G401.6 (cell line): ENCODE data around the gene SLC35E2B.

Experiments used
- FAIRE-seq: peaks from 2 replicates; lab custom pipeline; 2012; peaks lifted over from hg19 to GRCh38; lab: Jason Lieb, UNC

The SLC35E2B gene

DNA sequence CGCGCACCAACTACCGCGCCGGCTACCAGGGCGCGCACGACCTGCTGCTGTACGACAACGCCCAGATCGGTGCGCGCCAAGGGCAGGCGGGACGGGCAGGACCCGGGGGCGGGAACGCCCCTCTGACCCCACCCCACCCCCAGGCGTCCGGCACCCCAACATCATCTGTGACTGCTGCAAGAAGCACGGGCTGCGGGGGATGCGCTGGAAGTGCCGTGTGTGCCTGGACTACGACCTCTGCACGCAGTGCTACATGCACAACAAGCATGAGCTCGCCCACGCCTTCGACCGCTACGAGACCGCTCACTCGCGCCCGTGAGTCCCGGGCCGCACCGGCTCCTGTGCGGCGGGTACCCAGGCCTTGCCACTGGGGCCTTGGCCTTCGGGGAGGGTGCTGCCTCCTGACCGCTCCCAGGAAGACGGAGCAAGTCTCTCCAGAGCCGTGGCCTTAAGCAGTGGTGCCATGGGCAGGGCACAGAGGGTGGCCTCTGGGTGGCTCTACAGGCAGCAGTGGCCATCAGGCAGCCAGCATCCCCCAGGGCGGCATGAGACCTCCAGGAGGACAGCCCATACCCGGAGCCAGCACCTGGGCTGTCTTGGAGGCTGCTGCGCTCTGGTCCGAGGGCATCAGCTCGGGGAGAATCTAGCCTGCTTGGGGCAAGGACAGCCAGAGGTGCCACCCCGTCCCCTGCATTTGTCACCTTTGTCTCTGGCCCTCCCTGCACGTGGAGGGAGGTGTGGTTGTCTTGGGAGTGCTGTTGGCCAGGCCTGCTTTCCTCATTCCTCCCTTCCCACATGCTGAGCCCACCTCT, 68.8 kb downstream of the SLC35E2B start:
- no peak for FAIRE-seq

DNA sequence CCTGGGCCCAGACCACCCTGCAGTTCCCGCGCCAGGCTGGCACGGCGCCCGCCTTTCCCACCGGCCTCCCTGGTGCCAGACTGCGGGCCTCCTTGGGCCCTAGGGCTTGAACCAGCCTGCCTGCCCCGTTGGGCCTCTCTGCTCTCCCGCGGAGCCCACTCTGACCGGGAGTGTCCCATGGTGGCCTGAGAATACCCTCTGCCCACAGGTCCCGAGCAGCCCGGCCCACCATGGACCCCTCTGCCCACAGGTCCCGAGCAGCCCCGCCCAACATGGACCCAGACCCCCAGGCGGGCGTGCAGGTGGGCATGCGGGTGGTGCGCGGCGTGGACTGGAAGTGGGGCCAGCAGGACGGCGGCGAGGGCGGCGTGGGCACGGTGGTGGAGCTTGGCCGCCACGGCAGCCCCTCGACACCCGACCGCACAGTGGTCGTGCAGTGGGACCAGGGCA, 69.4 kb downstream of the SLC35E2B start:
- FAIRE-seq = no peak

DNA sequence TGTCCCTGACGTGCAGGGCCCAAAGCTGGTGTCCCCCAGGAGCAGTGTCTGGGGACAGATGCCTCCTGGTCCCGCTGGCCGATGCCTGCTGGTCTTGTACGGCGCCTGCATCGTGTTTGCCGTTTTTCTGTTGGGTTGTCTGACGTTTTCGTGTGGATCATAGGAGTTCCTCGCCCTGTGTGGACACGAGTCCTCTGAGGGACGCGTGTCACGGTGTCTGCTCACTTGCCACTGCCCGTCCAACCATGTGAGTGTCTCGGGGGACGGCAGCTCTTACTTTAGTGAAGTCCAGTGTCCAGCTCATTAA, 69.9 kb downstream of the SLC35E2B start:
- FAIRE-seq = no peak

DNA sequence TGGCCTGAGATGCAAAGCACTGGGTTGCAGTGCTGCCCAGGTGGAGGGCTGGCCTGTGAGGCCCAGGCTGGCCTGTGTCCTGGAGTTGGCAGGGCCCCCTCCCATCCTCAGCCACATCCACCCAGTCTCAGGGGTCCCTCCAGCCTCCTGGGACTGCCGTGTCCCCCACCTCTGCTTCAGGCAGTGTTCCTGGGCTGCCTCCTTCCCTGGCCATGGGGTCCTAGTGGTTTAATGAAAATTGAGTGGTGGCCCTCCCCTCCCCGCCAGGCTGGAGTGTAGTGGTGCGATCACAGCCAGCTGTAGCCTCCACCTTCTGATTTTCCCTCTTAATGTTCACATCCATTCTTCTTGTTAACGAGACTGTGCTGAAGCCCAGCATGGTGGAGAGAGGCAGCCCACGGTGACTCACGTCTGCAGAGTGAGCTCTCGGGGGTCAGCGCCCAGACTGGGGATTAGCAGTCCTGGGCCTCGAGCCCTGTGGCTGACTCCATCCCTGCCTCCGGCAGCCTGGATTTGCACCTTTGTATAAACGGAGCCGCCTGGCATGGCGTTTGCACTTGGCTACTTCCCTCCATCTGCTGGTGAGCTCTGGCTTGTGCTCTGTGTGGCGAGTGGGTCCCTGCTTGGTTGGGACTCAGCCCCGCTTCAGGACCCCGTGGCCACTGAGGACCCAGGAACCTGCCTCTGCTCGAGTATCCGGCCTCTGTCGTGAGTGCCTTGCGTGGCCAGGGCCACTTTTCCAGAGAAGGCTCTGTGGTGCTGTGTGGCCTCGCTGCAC, 70.4 kb downstream of the SLC35E2B start:
- no peak for FAIRE-seq

DNA sequence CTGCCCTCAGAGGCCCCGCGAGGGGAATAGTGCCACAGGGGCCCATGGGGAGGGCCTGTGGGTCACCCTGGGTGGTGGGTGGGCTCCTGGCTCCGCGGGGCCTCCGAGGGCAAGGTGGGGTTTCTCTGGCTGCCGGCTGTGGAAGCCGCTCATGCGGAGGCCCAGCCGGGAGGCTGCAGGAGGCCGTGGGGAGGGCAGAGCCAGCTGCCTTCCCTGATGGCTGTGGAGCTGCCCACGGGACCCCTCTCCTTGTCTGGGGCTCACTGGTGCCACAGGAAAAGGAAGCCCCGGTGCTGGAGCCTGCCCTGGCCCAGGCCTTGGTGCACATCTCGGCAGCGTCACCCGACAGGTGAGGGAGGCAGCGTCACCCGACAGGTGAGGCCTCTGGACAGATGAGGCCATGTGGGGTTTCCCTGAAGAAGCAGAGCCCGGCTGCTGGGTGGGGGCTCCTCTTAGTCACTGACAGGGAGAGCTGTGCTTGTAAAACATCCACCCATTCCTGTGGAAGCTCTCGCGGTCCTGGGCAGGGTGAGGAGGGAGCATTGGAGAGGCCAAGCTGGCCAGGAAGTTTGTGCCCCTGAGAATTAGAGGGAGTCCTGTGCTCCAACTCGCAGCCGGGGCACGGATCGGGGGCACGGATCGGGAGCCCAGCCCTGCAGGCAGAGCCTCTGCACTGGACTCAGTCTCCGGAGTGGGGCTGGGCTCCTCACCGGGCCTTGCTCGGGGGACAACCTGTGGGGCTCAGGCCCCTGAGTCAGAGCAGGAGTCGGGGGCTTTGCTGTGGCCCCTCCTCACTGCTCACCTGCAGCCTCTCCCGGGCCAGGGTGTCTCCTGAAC, 71.2 kb downstream of the SLC35E2B start:
- no peak for FAIRE-seq

DNA sequence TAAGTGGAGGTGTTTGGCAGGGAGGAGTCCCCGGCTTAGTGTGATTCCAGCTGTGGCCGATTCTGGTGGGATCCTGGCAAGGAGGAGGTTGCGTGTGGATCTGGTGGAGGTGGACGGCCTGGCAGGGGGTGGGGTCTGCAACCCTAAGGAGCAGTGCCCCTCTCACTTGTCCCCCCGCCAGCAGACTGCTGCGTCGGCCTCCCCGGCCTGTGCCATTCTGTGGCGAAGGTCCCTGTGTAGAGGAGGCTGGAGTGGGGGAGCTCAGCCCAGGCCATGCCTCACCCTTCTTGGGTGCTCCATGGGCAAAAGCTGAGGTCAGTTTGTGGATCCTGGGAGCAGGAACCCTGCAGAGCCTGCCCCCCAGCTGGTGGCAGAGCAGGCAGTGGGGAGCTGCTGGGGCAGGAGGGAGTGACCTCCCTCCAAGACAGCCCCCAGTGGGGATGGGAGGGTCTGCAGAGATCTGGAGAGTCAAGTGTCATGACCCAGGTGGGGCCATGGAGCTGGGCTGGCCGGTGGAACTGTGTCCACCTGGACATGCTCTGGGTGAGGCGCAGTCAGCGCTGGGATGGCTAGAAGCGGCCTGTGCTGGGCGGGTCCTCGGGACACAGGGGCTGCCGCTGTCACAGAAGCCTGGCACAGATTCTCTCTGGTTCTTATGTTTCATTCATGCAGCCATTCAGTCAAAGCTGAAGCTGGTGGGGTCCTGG, 72.0 kb downstream of the SLC35E2B start:
- no peak for FAIRE-seq

DNA sequence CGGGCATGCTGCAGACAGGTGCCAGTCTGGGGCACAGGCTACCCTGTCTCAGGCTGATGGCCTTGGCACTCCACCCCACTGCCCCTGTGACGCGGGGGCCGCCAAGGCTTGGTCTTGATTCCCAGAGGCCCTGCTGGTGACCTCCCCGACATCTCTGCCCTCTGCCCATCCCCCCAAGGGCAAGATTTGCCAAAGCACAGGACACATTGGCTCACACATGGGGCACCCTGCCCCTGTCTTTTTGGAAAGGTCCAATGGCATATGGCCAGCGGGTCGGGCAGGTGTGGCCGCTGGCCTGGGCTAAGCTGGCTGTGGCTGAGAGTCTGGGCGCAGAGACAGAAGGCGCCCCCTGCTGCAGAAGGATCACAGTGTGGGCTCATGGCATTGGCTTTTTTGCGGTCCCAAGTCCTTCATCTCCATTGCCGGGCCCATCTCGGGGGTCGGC, 72.7 kb downstream of the SLC35E2B start:
- no peak for FAIRE-seq

DNA sequence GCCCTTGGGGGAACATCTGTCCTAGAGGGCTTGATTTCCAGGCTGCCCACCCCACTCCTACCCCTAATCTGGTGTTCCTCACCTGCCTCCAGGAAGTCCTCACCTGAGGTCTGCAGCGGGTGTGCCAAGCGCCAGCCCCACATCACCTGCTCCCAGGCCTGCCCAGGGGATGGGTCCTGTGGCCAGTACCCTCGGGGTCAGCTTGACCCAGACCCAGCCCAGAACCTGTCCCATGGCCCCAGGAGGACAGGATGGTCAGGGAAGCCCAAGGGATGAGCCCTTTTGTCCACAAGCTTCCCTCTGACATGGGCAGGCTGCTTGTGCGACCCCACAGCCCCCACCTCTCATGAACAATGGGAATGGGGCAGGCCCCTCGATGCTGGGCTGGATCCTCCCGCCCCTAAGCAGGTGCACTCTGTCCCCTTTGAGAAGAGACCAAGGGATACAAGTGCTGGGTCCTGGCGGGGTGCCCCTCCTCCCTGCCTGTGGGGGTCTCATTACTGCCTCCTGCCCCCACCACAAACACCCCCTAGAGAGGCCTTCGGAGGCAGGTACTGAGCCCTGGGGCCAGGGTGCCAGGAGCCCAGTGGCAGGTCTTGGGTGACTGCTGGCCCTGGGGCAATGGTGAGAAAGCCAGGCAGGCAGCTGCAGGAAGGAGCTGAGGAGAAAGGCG, 74.1 kb downstream of the SLC35E2B start:
- no peak for FAIRE-seq

DNA sequence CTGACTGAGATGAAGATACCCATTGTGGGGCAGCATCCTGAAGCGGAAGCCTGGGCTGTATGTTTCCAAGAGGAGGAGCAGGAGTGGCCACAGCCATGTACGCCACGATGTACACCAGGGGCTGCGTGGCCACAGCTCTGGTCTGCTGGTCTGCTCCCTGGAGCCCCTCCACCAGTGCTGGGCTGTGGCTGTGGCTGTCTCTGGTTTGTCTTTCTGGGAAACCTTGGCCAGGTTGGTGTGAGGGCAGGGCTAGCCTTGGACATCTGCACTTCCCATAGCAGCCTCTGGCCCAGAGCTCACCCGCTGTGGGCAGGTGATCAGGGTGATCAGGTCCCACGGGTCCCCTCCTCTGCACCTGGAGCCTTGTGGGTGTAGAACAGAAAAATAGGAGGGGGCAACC, 74.7 kb downstream of the SLC35E2B start:
- no peak for FAIRE-seq

DNA sequence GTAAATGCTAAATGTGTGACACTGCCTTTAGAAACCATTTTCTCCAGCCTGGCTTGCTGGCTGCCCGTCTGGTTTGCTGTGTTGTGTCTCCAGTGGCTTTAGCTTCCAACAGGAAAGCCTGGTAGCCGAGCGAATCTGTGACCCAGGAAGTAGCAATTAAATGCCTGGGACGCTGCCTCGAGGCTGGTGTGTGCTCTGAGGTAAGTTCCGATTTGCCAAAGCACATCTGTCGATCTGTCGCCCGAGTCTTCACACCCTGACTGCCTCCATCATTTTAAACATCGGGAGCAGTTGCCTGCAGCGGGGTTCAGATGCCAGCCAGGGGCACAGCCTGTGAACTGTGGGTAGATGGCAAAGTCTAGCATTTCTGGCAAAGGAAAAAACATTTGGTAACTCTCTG, 75.1 kb downstream of the SLC35E2B start:
- FAIRE-seq = no peak

DNA sequence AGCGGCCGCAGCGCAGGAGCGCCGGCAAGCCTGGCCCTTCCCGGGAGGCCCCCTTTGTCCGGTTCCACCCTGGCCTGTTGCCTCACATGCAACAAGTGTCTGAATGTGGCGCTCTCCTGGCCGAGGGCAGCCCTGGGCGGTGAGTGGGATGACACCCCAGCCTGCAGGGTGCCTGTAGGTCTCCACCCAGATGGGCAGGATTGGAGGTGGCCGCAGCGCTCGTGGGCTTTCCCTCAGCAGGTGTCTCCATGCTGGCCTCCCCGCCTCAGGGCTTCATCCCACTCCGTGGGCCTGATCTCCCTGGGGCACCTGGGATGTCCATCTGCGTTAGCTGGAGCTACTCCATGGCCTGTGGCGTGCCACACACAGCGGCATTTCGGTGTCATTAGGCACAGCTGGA, 75.8 kb downstream of the SLC35E2B start:
- FAIRE-seq = no peak

DNA sequence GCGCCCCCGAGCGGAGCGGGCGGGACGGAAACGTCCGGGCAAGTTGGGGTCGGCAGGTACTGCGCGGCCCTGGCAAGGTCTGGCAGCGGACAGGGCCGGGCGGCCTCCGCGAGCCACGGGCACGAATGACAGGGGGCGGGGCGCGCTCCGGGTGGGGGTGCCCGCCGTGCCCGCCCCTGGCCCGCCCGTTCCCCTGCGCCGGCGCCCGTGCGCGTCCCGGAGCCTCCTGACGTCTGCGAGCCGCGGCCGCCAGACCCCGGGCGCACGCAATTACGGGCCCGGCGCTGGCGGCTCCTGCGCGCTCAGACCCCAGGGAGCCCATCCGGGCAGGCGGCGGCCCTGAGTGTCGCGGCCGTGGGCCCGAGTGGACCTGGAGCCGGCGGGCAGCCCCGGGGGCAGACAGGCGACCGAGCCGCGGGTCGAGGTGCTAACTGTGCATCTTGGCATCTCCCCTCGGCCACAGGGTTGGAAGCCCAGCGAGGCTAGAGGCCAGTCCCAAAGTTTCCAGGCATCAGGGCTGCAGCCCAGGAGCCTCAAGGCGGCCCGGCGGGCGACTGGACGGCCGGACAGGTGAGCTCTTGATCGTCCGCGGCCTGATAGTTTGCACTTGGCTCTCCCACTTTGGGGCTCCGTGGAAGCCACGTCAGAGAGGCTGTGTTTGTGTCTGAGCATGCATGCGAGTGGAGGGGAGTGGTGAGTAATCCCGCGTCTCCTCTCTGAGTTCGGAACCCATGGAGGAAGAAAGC, 76.4 kb downstream of the SLC35E2B start:
- no peak for FAIRE-seq

DNA sequence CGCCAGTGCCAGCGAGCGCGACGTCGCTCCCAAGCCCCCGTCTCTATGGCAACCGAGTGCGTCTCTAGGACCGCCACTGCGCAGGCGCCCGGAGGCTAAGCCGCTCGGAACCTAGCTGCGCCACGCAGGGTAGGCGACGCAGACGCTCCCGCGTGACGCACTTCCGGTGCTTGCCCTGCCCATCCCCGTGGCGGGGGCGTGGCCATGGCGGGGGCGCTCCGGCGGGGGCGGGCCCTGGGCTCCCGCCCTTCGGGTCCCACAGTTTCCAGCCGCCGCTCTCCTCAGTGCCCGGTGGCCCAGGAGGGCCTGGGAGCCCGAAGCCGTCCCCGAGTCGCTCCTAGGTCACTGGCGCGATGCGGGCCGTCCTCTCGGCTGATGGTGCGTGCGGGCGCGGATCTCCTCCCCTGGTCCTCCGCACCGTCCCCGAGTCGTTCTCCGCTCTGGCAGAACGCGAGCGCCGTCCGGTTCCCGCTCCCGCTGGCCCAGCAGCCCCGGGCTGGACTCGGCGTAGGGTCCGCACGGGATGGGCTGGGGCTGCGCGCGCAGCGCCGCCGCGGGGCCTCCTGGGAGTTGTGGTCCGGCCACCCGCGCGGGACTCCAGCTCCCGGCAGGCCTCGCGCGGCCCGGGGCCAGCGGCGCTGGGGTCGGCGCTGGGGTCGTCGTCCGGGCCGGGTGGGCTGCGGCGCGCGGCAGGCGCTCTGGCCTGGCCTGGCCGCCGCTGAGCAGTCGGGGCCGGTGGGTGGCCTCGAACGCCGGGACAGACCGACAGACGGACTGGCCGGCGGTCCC, 77.1 kb downstream of the SLC35E2B start, which contains the start of gene MIB2:
MIB2 (plus strand) TSS at position 245 of the 789 bp plus-strand sequence. CDS start 7,953 bp downstream, outside the sequence.
- peak; percentile 94 for FAIRE-seq

DNA sequence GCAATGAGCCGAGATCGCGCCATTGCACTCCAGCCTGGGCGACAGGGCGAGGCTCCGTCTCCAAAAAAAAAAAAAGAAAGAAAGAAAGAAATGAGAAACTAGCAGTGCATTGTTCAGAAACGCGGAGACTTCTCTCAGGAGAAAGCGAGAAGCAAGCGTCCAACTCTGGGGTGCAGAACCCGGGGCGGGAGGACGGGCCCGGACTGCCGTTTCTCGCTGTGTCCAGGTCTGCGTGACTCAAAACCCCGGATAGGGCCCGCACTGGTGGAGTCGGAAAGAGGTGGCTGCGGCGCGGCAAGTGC, 77.7 kb downstream of the SLC35E2B start:
- no peak for FAIRE-seq

DNA sequence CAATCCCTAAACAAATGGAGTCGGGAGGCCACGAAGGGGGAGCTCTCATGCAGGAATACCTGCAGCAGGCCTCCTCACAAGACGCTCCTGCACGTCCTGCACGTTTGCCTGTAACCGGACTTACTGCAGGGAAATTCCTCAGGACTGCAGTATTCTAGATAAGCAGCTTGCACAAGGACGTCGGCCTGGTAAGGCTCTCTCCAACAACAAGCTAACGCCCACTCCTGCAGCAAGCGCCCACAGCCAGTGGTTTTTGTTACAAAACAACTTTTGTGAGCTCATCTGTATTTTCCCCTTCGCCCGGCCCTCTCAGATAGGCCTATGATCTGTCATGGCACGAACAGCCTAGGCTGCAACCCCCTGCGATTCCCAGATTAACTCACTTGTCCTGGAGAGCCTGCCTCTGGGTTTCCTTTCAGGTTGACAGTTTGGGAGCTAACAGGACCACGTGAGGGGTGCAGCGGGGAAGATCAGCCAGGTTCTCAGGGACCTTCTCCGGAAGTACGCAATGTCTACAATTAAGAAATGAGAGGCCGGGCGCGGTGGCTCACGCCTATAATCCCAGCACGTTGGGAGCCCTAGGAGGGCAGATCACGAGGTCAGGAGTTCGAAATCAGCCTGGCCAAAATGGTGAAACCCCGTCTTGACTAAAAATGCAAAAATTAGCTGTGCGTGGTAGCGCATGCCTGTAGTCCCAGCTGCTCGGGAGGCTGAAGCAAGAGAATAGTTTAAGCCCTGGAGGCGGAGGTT, 78.2 kb downstream of the SLC35E2B start:
- FAIRE-seq = no peak

DNA sequence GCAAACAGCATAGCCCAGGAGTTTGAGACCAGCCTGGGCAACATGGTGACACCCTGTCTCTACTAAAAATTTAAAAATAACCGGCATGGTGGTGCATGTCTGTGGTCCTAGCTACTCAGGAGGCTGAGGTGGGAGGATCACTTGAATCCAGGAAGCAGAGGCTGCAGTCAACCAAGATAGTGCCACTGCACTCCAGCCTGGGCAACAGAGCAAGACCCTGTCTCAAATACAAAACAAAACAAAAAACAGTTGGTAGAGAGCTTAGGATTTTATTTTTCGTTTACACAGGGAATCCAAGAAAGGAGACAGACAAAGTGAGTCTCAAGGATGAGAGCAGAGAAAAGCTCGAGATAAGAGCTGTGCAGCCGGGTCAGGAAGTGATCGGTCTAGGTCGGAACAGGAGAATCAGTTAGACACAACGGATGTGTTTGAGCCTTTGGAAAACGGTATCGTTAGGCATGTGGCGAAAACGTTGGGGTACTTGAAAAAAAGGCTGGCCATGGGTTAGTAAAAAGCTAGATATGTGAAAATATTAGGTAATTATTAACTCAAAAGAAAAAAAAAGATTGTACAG, 79.0 kb downstream of the SLC35E2B start:
- FAIRE-seq = no peak

DNA sequence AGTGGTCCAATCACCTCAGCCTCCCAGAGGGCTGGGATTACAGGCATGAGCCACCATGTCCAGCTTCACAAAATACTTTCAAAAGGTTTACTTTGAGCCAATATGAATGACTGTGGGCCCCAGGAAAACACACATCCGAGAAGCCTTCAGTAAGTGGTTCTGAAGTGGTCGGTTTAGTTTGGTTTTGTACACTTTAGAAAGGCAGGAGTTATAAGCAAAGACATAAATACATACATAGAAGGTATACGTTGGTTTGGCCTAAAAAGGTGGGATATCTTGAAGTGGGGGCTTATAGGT, 80.5 kb downstream of the SLC35E2B start:
- FAIRE-seq = no peak

DNA sequence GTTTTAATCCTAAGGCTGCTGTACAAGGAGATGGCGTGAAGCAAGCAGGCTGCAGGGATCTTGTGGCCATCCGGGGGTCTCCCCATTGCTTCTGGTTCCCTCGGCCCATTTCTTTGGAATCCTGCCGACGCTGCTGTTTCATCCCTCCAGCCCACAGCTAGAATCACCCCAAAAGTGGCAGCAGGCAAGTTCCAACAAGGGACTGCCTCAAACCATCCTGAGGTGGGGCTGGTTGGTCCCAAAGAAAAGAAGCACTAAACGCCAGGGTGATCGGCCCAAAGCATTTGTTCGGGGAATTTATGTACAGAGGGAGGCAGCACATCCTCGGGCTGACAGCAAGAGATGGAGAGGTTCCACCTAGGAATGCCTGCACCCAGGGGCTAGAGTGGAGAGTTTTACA, 81.8 kb downstream of the SLC35E2B start:
- no peak for FAIRE-seq

DNA sequence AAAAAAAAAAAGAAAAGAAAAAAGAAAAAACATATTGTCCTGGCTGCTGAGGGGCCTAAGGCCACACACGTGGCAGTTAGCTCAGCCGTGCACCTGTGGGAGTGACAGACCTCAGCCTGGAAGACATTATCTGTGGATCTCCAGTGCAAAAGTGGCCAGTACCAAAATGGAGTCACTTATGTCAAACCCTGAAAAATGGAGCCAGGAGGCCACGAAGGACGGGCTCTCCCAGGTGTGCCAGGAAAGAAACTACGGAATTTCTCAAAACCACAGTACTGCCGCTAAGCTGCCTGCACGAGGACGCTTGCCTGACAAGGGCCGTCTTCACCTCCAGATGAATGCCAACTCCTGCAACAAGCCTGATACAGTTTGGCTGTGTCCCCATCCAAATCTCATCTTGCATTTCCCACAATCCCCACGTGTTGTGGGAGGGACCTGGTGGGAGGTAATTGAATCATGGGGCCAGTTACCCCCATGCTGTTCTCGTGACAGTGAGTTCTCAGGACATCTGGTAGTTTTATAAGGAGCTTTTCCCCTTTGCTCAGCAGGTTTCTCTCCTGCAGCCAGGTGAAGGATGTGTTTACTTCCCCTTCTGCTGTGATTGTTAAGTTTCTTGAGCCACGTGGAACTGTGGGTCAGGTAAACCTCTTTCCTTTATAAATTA, 82.6 kb downstream of the SLC35E2B start:
- no peak for FAIRE-seq
